ENCODE measurements around the gene IL1R2. TPM values are rescaled to one million over a fixed set of nuclear protein-coding genes. Genes with fewer than 3 reads are reported as not detected.
A peak's percentile ranks its signal among the peaks of the same experiment; 100 is the strongest.
"Not testable (repeated sequence)": the region's sequence is repeated elsewhere in the genome, so short reads cannot be mapped to it uniquely, and the experiment has no call there.

IL1R2 gene
- total and polyA plus RNA-seq, 8 donors, result 0.39 to 3.8 (median 1.6) TPM

GRCh38 chr2:102000012-102000411 is 8.3 kb downstream of the IL1R2 start:
- H3K9me3 ChIP-seq, result no peaks in the 10 kb centered on the region
- ATAC-seq (peak in 3 of 4 donors; percentile 21 to 25 (median 24)), DNase-seq (no peak), FAIRE-seq (no peak)
- no peaks in the 10 kb centered on the region for H3K36me3 ChIP-seq
- H3K27ac ChIP-seq, result peak overlapping the region in 2 of 4 donors; percentile 58 to 82
- intact Hi-C loops (cut with DNase I), result no loop called here
- H3K4me1 ChIP-seq, result peaks cover 6 to 11% (median 6%) of the 10 kb centered on the region in 3 donors
- no peak overlapping the region for H3K4me3 ChIP-seq
- H3K27me3 ChIP-seq, result no peaks in the 10 kb centered on the region
- TF ChIP-seq, protein P1, sequence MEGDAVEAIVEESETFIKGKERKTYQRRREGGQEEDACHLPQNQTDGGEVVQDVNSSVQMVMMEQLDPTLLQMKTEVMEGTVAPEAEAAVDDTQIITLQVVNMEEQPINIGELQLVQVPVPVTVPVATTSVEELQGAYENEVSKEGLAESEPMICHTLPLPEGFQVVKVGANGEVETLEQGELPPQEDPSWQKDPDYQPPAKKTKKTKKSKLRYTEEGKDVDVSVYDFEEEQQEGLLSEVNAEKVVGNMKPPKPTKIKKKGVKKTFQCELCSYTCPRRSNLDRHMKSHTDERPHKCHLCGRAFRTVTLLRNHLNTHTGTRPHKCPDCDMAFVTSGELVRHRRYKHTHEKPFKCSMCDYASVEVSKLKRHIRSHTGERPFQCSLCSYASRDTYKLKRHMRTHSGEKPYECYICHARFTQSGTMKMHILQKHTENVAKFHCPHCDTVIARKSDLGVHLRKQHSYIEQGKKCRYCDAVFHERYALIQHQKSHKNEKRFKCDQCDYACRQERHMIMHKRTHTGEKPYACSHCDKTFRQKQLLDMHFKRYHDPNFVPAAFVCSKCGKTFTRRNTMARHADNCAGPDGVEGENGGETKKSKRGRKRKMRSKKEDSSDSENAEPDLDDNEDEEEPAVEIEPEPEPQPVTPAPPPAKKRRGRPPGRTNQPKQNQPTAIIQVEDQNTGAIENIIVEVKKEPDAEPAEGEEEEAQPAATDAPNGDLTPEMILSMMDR (IDR thresholded peaks at IDR 0.05), result no peak
- 37 to 38% methylated on average over 6 of the region's 6 CpGs for WGBS, 2 donors

DNA sequence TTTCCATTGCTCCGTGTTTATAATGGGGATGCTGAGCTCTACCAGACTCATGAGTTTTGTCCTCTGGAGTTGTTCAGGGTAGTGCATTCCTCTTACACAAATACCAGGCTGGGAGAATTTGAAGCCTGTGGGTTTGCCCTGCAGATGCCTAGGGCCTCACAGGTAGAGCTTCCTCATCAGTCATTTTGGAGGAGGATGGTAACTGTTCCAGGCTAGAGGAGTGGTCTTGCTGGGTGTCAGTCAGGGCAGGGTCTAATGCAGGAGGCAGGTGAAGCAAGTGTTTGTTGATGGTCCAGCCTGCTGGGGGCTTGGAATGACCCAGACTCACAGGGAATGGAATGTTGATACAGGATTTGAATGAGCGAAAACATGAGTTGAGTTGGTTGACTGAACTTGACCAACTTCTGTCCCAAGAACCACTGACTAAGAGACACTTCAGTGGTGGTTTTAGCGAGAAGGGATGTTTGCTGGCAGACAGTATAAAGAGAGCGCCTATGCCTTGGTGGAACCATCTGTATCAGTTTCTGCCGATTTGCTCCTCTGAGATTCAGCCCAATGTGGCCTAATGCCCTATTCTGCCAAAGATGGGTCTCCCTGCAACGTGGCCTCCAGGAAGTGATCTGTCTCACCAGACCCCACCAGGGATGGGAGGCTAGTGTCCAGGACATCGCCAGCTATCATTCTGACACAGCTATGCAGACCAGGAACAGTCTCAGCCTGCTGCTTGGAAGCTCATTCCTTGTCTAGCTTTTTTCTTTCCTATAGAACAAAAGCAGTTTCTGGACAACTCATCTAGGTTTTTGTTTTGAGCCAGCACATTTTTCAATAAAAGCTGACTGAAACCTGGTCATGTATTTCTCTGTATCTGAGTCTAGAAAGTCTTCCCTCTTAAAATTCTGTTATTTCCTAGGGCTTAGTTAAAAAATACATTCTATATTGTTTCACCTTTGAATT is 9.3 kb downstream of the IL1R2 start:
- Histone ChIP-seq H3K27ac (no peak overlapping the region), H3K4me3 (no peak overlapping the region), H3K9me3 (no peaks in the 10 kb centered on the region), H3K4me1 (peaks cover 6 to 11% (median 6%) of the 10 kb centered on the region in 3 donors), H3K36me3 (no peaks in the 10 kb centered on the region), H3K27me3 (no peaks in the 10 kb centered on the region)
- no peak for ATAC-seq
- DNase-seq, result no peak
- WGBS, 2 donors, result 93% methylated on average over 7 of the region's 7 CpGs
- no peak for FAIRE-seq
- TF ChIP-seq, protein P1 (IDR thresholded peaks at IDR 0.05), result no peak
- intact Hi-C loops (cut with DNase I), result no loop called here

GRCh38 chr2:102001767-102002142 is 10.0 kb downstream of the IL1R2 start:
- peaks cover 6 to 11% (median 6%) of the 10 kb centered on the region in 3 donors for H3K4me1 ChIP-seq
- H3K27ac ChIP-seq, result no peak overlapping the region
- intact Hi-C loops (cut with DNase I), result no loop called here
- 80 to 81% methylated on average over 4 of the region's 4 CpGs for WGBS, 2 donors
- no peaks in the 10 kb centered on the region for H3K9me3 ChIP-seq
- H3K36me3 ChIP-seq, result no peaks in the 10 kb centered on the region
- ATAC-seq (no peak), DNase-seq (no peak), FAIRE-seq (no peak)
- H3K27me3 ChIP-seq, result no peaks in the 10 kb centered on the region
- TF ChIP-seq, protein P1 (IDR thresholded peaks at IDR 0.05), result no peak
- no peak overlapping the region for H3K4me3 ChIP-seq

DNA sequence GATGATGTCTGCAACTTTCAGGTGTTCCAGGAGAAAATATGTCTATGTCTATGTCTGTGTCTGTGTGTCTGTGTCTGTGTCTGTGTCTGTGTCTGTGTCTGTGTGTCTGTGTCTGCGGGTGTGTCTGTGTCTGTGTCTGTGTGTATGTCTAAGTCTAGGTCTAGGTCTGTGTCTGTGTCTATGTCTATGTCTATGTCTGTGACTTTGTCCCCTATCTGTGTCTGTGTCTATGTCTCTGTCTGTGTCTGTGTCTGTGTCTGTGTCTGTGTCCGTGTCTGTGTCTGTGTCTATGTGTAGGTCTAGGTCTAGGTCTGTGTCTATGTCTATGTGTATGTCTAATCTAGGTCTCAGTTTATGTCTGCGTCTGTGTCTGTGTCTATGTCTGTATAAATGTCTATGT is 10.5 kb downstream of the IL1R2 start:
- Histone ChIP-seq H3K9me3 (no peaks in the 10 kb centered on the region), H3K27me3 (no peaks in the 10 kb centered on the region), H3K4me1 (peaks cover 6 to 11% (median 6%) of the 10 kb centered on the region in 3 donors), H3K36me3 (no peaks in the 10 kb centered on the region), H3K4me3 (no peak overlapping the region), H3K27ac (no peak overlapping the region)
- FAIRE-seq (no peak), DNase-seq (no peak), ATAC-seq (no peak)
- 68 to 89% methylated on average over 3 of the region's 3 CpGs for WGBS, 2 donors
- intact Hi-C loops (cut with DNase I), result no loop called here
- TF ChIP-seq, protein P1 (IDR thresholded peaks at IDR 0.05), result no peak

- ATAC-seq; H3K27ac ChIP-seq; H3K4me3 ChIP-seq; FAIRE-seq; H3K36me3 ChIP-seq; intact Hi-C loops (cut with DNase I); DNase-seq; H3K27me3 ChIP-seq; H3K9me3 ChIP-seq: not testable (repeated sequence)
- 94 to 100% methylated on average over 3 of the region's 3 CpGs for WGBS, 2 donors
- H3K4me1 ChIP-seq, result peaks cover 6 to 11% (median 6%) of the 10 kb centered on the region in 3 donors
Measured at GRCh38 chr2:102002909-102003308, 11.1 kb downstream of the IL1R2 start.

Data from pancreas (tissue), 10 donors.